ENCODE data around the gene JUN.

The JUN gene

DNA sequence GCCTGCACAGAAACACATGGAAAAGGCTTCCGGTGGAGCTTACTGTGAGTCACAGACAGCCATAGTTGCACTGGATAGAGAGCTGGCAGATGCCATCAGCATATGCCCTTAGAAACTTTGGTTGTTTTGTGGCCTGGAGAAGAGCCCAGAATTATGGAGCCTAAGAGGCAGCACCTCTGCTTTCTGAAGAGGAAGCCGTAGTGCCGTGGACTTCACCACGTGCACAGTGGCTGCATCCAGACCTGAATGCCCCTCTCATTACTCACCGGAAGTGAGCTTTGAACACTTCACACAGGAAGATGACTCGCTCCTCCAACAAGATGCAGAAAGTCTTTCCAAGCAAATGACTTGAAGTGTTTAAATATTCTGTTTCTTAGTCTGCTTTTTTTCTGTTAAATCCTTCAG, 28.4 kb downstream of the JUN start:
- DNase-seq (ENCODE audit: low spot score), result peak; percentile 96

DNA sequence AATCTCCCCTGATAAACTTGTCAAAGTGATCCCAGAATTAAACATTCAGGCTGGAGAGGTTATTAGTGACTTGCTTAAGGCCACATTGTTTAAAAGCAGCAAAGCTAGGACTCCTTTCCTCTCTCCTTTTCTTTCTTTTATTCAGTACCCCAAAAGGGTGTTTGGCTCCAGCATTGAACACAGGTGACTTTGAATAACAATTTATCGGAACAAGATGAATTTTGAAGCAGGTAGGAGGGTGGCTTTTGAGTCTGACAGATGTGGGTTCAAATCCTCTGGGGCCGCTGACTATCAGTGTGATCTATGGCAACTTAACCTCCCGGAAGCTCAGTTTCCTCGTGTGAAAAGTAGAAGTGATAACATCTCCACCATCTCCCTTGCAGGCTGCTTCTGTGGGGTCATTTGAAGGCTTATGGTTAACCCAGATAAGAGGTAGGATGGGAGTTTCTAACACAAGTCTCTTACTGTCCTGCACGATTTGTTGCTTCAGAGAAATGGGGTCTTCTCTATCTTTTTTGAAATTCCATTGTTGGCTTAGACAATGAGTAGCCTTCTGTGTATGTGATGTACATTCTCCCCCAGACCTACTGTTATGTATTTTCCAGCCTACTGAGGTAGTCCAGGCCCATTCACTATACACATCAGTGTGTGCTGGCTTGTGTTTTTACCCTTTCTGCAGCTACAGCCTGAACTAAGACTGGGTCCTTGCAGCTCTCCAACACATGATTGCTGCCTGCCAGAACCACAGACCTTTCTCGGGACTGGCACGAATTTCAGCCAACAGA, 29.0 kb downstream of the JUN start:
- DNase-seq (ENCODE audit: low spot score), result no peak

DNA sequence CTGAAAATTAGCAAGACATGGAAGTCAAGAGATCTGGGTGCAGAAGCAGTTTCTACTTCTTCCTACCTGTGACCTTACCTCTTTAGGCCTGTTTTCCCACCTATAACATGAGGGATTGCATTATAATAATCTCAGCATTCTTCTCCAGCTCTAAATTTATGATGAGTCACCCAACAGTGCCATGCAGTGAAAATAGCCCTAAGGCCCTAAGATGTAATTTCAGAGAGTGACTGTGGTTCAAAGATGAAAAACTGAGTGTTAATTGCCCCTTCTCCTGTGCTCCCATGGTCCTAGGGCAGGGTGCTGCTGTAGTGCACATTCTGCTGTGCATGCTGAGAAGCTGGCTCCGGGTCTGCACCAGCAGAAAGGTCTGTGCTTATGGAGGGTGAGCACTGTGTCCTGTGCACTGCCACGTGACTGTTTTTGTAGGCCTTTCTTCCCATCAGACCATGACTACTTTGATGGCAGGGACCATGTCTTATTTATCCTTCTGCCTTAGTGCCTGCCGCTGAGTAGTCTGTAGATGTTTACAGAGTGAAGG, 29.7 kb downstream of the JUN start:
- no peak for DNase-seq (ENCODE audit: low spot score)

DNA sequence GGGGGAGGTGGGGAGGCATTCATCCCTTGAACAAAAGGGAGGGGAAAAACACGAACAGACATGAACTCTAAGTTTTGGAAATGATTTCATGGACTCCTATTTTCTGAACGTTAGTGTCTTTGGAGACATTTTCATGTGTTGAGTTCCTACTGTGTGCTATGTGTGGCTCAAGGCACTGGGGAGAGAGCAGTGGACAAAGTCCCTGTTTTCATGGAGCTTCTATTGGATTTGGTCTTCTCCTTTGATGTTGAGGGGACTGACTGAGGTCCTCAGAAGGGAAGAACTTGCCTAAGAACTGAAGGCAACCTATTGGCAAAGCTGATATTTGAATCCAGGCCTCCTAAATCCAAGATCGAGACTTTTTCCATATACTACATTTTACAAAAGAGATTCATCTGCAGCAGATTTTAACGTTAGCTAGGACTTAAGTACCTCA, 30.4 kb downstream of the JUN start:
- no peak for DNase-seq (ENCODE audit: low spot score)

DNA sequence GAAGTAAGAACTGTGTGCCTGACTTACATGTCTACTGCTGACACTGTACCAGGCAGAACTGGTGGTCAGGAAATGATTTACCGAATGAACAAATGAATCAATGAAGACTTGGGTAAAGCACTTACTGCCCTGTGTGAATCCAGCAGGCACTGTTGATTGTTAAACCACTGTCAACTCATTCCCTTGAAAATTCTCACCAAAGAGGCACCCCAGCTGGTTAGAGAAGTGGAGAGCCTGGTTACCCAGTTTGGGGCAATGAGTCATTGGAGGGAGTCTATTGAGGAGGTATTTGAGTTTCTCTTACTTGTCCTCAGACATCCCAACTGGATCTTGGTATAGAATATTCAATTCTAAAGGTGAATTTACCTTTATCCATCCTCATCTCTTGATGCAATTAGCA, 34.2 kb downstream of the JUN start:
- no peak for DNase-seq (ENCODE audit: low spot score)

DNA sequence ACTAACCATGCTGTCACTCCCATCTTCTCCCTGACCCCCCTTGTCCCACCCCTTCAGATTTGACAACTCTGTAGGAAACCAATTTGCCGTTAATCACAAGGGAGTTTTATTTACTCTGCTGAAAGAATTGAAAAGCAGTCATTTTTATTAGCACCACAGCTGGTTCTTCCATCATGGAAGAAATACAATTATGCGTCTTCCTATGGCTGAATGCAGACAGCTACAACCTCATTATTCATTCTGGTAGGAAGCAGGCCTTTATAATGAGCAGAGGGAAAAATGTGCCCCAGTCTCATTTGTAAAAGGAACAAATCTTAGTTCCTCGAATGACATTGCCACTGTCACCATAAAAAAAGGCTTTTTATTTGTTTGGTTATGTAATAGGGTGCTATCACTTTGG, 35.2 kb downstream of the JUN start:
- no peak for DNase-seq (ENCODE audit: low spot score)

DNA sequence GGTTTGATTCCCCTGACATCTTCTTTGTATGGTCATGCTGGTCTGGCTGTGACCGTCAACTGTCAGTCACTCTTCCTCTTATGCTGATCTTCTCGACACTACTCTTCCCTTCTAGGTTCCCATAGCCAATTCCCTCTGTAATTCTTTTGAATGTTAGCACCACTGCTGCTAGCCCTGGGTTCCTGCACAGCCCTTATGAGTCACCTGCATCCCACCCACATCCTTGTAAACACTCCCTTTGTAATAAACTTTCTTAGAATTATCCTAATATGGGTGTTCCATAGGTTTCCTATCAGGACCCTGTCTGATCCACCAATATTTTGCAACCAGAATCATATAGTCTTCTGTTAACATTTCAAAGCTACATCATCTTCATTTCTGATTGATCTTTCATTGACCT, 37.1 kb downstream of the JUN start:
- no peak for DNase-seq (ENCODE audit: low spot score)

DNA sequence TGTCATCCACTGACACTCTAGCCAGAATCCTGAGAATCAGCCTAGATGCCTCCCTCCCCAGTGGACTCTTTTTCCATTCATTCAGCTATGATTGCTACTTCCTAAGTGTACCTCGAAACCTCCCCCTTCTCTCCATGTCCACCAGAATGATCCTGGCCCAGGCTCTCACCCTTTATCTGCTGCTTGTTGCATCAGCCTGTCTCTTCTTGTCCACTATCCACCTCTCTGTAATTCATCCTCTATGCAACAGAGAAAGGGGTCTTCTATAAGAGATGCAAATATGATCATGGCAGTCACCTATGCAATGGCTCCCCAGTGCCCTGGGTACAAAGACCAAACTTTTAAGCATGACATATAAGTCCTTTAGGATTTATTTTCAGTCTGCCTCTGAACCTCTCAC, 37.7 kb downstream of the JUN start:
- no peak for DNase-seq (ENCODE audit: low spot score)

DNA sequence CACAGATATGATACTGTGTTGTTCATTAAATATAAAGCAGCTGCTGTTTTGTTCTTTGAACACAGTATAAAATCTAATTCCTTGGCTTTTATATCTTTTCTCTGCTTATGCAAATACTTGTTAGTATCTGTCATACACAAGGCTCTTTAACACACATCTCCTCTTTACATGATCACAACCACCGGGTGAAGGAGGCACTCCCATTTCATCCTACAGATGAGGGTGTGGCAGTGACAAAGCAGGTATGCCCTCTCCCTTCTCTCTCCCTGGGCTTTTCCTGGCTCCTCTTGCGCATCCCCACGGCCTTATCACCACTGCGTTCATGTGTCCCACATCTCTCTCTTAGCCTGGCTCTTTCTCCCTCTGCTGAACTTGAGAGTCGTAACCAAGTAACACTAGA, 38.2 kb downstream of the JUN start:
- DNase-seq (ENCODE audit: low spot score), result no peak

DNA sequence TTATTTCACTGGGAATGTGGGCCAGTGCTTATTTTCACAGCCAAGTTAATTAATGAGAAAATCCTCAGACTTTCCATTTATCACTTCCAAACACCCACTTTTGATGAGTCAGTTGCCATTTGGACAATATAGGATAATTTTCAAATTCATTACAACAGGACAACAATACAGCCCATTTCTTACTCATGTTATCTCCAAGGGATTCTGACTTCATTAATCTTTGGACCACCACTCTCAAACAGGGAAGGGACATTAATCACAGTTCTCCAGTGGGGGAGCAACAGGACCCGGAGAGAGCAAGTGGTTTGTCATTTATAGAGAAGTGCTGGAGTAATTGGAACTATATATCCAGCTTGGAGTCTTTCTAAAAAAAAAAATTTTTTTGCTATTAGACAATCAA, 38.7 kb downstream of the JUN start:
- no peak for DNase-seq (ENCODE audit: low spot score)

DNA sequence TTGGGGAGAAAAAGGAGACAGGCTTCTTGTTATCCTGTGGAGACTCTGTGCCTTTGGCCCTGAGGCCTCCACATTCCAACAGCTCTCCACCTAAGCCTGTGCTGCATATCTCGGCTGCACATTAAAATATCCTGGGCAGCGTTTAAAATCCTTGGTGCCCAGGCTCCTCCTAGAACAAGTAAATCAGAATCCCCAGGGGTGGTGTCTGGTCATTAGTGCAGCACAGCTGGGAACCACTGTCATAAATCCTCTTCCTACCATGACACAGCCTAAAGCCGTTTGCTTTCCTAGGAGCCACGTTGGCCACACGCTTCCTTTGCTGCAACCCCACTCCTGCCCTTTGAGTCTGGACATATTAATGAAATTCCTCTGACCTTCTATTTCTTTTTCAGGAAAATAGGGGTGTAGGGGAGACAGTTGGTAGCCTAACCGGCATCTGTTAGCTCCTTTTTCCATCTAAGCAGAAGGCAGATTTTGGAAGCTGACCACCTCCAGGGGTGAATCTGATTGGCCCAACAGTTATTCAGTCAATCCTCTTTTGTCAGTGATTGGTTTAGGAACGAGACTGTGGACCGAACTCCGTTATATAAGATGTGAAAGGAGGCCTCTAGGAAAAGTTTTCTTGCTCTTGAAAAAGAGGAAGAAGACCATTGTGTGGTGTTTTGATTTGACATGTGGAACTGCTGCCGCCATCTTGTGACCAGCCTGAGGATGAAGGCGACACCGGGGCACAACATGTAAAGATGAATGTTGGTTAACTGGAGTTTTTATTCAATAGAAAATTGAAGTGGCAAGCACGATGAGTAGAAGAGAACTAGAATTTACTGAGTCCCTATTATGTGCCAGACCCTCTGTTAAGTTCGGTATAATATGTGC, 41.9 kb downstream of the JUN start:
- DNase-seq (ENCODE audit: low spot score), result no peak

DNA sequence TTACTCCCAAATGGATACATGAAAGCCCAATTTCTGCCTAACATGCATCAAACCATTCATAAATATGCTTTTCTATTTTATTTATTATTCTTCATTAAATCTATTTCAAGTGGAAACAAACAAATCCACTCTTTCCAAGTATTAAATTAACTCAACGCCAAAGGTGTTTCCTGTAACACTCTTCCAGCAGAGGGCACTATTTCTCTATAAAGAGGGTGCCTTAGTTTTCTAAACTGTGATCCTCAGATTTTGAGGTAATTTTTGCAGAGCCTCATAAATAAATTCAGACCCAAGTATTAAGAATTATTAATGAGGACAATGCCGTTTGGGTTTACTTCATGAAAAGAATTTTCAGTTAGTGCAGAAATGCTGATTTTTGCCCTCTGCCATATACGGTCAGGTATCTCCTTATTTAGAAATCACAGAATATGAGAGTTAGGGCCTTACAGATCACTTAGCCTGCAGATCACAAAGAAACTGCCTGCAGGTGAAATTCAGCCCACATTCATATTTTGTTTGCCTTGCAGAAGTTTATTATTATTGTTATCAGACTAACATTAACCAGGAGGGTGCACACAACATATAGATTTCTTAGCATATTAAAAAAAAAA, 43.9 kb downstream of the JUN start:
- DNase-seq (ENCODE audit: low spot score), result no peak

DNA sequence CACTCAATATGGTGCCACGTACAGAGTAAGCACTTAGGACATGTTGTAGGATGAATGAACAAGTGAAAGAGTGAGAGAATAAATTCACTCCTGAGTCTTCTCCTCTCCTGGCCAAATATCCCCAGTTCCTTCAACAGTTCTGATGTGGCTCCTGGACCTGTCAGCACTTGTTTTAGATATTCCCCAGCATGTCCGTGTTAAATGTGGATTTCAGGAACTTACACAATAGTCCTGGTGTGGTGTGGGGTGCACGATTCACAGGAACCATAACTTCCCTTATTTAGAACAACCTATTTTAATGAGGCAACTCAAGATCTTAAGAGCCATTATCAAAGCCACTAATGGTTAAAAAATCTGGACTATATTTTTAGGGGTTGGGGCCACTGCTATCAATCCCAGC, 45.0 kb downstream of the JUN start:
- no peak for DNase-seq (ENCODE audit: low spot score)

DNA sequence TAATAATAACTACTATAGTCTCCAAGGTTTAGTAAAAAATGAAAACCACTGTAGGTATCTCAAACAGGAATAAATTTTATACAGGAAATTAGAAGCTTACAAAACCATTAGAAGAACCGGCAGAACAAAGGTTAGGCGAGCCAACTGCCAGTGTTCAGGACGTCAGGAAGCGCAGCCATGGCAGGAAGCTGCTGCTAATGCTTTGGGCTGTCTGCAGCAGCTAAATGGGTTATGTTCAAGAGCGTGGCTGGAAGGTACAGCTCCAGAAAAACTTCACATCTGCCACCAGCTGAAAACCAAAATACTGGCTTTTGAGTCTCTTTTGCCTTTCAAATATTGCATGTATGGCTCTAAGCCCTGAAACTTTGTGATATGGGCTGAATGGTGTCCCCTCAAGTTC, 48.3 kb downstream of the JUN start:
- no peak for DNase-seq (ENCODE audit: low spot score)

DNA sequence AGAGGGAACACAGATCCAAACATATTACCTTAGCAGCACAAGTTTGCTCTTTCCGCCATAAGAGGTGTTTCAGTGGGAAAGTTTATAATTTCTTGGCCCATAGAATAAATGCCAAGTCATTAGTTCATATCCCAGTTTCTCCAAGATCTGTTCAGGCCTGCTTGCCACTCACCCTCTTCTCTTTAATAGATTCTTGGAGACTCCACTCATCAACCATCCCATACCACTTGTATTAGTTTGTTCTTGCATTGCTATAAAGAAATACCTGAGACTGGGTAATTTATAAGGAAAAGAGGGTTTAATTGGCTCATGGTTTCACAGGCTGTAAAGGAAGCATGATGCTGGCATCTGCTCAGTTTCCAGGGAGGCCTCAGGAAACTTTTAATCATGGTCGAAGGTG, 49.2 kb downstream of the JUN start:
- DNase-seq (ENCODE audit: low spot score), result no peak

DNA sequence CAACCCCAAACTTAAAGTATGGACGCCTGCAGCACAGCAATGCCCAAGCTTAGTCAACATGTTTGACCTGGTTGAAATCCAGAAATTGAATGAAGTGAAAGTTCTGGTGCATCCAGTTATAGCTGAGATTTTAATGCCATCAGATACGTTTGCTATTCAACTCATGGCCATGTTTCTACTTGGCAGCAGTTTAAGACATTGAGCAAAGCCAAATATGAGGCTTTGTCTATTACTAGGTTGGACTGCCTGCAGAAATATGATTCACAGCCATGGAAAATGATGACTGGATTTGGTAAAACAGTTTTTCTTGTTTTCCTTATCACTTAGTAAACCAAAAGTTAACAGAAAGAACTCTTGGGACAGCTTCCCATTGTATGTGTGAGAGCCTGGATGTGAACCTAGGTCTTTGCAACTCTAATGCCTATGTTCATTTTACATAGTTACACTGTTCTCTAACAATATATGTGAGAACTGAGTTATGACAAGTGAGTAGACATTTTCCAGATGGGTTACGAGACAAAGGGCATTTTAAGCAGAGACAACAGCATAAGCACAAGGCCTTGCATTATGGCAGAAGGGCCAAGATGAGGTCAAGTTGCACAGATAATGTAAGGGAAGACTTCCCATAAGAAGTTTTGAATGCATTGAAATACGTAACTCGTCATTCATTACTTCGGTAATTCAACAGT, 51.6 kb downstream of the JUN start:
- DNase-seq (ENCODE audit: low spot score), result no peak
